HCT116 (cell line): Measurements from ENCODE around the gene FAM124B.

Experiments
- ATF3 ChIP-seq: IDR thresholded peaks from 2 replicates; pipeline ENCODE4 v1.6.1; 2012
- CBX3 ChIP-seq: IDR thresholded peaks from 2 replicates; pipeline ENCODE4 v1.6.1; 2012; ENCODE audit warnings: low read depth
- ELF1 ChIP-seq: IDR thresholded peaks from 2 replicates; pipeline ENCODE4 v1.6.1; 2012; ENCODE audit warnings: low read depth, borderline replicate concordance
- EZH2 ChIP-seq: fragments of 200-600 bp; sonication (generic); IDR thresholded peaks from 2 replicates; pipeline ENCODE4 v1.6.1; 2017; ENCODE audit warnings: antibody characterized with exemption, mixed run types
- JUND ChIP-seq: IDR thresholded peaks from 2 replicates; pipeline ENCODE4 v1.6.1; 2012
- POLR2A ChIP-seq: IDR thresholded peaks from 2 replicates; pipeline ENCODE4 v1.7.0; 2011; ENCODE audit warnings: borderline replicate concordance; ENCODE audit not compliant: insufficient read depth, insufficient read length; ENCODE audit errors: extremely low read depth
- POLR2AphosphoS5 ChIP-seq: IDR thresholded peaks from 2 replicates; pipeline ENCODE4 v1.6.1; 2011; ENCODE audit warnings: mild to moderate bottlenecking, low read depth, low read length, moderate library complexity
- RAD21 ChIP-seq: IDR thresholded peaks from 2 replicates; pipeline ENCODE4 v1.6.1; 2012; ENCODE audit warnings: low read depth, mild to moderate bottlenecking
- SP1 ChIP-seq: IDR thresholded peaks from 2 replicates; pipeline ENCODE4 v1.6.1; 2012; ENCODE audit warnings: low read depth
- SRF ChIP-seq: IDR thresholded peaks from 2 replicates; pipeline ENCODE4 v1.6.1; 2012; ENCODE audit warnings: low read depth
- ZNF274 ChIP-seq: fragments of 200-500 bp; sonication (Bioruptor generic); IDR thresholded peaks from 2 replicates; pipeline ENCODE4 v1.6.1; 2014; ENCODE audit warnings: mild to moderate bottlenecking, low read depth, low read length, inconsistent platforms
- TF ChIP-seq, protein P1 (sequence below), 3 experiments: fragments of 200-600 bp in 1 of 3; sonication (generic) in 1 of 3; IDR thresholded peaks in 2 of 3; conservative IDR thresholded peaks in 1 of 3; 2 replicates each; pipeline ENCODE4 v1.5.1; 2012 to 2017; ENCODE audit warnings: low read depth in 2 of 3, low read length in 2 of 3, antibody characterized with exemption in 1 of 3, borderline replicate concordance in 1 of 3, control low read depth in 1 of 3, mild to moderate bottlenecking in 1 of 3, mixed read lengths in 1 of 3, mixed run types in 1 of 3, moderate library complexity in 1 of 3; ENCODE audit not compliant: insufficient read depth in 1 of 3
- TF ChIP-seq, protein P2 (sequence below): IDR thresholded peaks from 2 replicates; pipeline ENCODE4 v1.6.1; 2012; ENCODE audit warnings: low read depth
- TF ChIP-seq, protein P3 (sequence below): IDR thresholded peaks from 2 replicates; pipeline ENCODE4 v1.6.1; 2011; ENCODE audit warnings: mild to moderate bottlenecking, low read length, moderate library complexity; ENCODE audit not compliant: insufficient replicate concordance; ENCODE audit errors: extremely low read depth

- TF ChIP-seq SRF (no peak), SP1 (no peak), POLR2AphosphoS5 (no peak), EZH2 (no peak), CBX3 (no peak), POLR2A (no peak), ZNF274 (no peak), ELF1 (no peak), JUND (no peak), ATF3 (no peak), RAD21 (no peak)
- TF ChIP-seq, protein P1, sequence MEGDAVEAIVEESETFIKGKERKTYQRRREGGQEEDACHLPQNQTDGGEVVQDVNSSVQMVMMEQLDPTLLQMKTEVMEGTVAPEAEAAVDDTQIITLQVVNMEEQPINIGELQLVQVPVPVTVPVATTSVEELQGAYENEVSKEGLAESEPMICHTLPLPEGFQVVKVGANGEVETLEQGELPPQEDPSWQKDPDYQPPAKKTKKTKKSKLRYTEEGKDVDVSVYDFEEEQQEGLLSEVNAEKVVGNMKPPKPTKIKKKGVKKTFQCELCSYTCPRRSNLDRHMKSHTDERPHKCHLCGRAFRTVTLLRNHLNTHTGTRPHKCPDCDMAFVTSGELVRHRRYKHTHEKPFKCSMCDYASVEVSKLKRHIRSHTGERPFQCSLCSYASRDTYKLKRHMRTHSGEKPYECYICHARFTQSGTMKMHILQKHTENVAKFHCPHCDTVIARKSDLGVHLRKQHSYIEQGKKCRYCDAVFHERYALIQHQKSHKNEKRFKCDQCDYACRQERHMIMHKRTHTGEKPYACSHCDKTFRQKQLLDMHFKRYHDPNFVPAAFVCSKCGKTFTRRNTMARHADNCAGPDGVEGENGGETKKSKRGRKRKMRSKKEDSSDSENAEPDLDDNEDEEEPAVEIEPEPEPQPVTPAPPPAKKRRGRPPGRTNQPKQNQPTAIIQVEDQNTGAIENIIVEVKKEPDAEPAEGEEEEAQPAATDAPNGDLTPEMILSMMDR (IDR thresholded peaks at IDR 0.05 in 2 of 3, conservative IDR thresholded peaks at IDR 0.05 in 1 of 3; ENCODE audit: borderline replicate concordance in 1 of 3, insufficient read depth in 1 of 3, low read depth in 2 of 3, low read length in 2 of 3): no peak
- TF ChIP-seq, protein P2, sequence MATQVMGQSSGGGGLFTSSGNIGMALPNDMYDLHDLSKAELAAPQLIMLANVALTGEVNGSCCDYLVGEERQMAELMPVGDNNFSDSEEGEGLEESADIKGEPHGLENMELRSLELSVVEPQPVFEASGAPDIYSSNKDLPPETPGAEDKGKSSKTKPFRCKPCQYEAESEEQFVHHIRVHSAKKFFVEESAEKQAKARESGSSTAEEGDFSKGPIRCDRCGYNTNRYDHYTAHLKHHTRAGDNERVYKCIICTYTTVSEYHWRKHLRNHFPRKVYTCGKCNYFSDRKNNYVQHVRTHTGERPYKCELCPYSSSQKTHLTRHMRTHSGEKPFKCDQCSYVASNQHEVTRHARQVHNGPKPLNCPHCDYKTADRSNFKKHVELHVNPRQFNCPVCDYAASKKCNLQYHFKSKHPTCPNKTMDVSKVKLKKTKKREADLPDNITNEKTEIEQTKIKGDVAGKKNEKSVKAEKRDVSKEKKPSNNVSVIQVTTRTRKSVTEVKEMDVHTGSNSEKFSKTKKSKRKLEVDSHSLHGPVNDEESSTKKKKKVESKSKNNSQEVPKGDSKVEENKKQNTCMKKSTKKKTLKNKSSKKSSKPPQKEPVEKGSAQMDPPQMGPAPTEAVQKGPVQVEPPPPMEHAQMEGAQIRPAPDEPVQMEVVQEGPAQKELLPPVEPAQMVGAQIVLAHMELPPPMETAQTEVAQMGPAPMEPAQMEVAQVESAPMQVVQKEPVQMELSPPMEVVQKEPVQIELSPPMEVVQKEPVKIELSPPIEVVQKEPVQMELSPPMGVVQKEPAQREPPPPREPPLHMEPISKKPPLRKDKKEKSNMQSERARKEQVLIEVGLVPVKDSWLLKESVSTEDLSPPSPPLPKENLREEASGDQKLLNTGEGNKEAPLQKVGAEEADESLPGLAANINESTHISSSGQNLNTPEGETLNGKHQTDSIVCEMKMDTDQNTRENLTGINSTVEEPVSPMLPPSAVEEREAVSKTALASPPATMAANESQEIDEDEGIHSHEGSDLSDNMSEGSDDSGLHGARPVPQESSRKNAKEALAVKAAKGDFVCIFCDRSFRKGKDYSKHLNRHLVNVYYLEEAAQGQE: no peak
- TF ChIP-seq, protein P3, sequence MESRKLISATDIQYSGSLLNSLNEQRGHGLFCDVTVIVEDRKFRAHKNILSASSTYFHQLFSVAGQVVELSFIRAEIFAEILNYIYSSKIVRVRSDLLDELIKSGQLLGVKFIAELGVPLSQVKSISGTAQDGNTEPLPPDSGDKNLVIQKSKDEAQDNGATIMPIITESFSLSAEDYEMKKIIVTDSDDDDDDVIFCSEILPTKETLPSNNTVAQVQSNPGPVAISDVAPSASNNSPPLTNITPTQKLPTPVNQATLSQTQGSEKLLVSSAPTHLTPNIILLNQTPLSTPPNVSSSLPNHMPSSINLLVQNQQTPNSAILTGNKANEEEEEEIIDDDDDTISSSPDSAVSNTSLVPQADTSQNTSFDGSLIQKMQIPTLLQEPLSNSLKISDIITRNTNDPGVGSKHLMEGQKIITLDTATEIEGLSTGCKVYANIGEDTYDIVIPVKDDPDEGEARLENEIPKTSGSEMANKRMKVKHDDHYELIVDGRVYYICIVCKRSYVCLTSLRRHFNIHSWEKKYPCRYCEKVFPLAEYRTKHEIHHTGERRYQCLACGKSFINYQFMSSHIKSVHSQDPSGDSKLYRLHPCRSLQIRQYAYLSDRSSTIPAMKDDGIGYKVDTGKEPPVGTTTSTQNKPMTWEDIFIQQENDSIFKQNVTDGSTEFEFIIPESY: no peak
Measured at GRCh38 chr2:224426656-224427055, 24.7 kb upstream of the FAM124B start.
